Mesothelial cell of epicardium (in vitro differentiated cells): ENCODE data around the gene ABCC9. TPM values are rescaled to one million over a fixed set of nuclear protein-coding genes. Genes with fewer than 3 reads are reported as not detected.
"Not testable (repeated sequence)": the region's sequence is repeated elsewhere in the genome, so short reads cannot be mapped to it uniquely, and the experiment has no call there.

Experiments used
- DNase-seq, 2 experiments: peaks; one replicate each; pipeline ENCODE4 v3.0.0; 2021; ENCODE audit warnings: low spot score in 2 of 2; ENCODE audit not compliant: unreplicated experiment in 2 of 2
- H3K27ac Mint-ChIP-seq: 2 replicates; pipeline ENCODE4 v1.8.0; 2021; ENCODE audit warnings: mixed read lengths
- H3K27me3 Mint-ChIP-seq: 2 replicates; pipeline ENCODE4 v1.8.0; 2021; ENCODE audit warnings: low read depth, mixed read lengths
- H3K36me3 Mint-ChIP-seq: 2 replicates; pipeline ENCODE4 v1.8.0; 2021; ENCODE audit warnings: mixed read lengths
- H3K4me1 Mint-ChIP-seq: 2 replicates; pipeline ENCODE4 v1.8.0; 2021; ENCODE audit warnings: mixed read lengths
- H3K4me3 Mint-ChIP-seq: 2 replicates; pipeline ENCODE4 v1.8.0; 2021; ENCODE audit warnings: mild to moderate bottlenecking, moderate library complexity, mixed read lengths
- H3K9me3 Mint-ChIP-seq: 2 replicates; pipeline ENCODE4 v1.8.0; 2021; ENCODE audit warnings: mixed read lengths
- CTCF ChIP-seq: fragments of 200-600 bp; sonication (generic); IDR thresholded peaks from one replicate; pipeline ENCODE4 v1.5.0; 2021; ENCODE audit warnings: antibody characterized with exemption; ENCODE audit not compliant: unreplicated experiment
- total RNA-seq: library from RNA; stranded (reverse); gene quantifications from 3 replicates; pipeline ENCODE4 v1.2.1, GENCODE V29; 2021

ABCC9 gene
- total RNA-seq, 1 donor from 2014 or later: 1.4 TPM

- no peak for TF ChIP-seq CTCF
- H3K27ac Mint-ChIP-seq: no peak overlapping the region
- peaks cover 5% of the 10 kb centered on the region for H3K9me3 Mint-ChIP-seq
- no peak overlapping the region for H3K4me3 Mint-ChIP-seq
- H3K4me1 Mint-ChIP-seq: peaks cover 19% of the 10 kb centered on the region
- no peak for DNase-seq
- H3K27me3 Mint-ChIP-seq: no peaks in the 10 kb centered on the region
- no peaks in the 10 kb centered on the region for H3K36me3 Mint-ChIP-seq
Observed at GRCh38 chr12:21815306-21816062, 125.7 kb downstream of the ABCC9 start.

- no peak for TF ChIP-seq CTCF
Observed at GRCh38 chr12:21814814-21815213, 126.4 kb downstream of the ABCC9 start.

GRCh38 chr12:21814327-21814726 is 126.9 kb downstream of the ABCC9 start:
- peaks cover 8% of the 10 kb centered on the region for H3K9me3 Mint-ChIP-seq
- H3K27ac Mint-ChIP-seq: no peak overlapping the region
- H3K27me3 Mint-ChIP-seq: no peaks in the 10 kb centered on the region
- H3K4me3 Mint-ChIP-seq: no peak overlapping the region
- no peak for DNase-seq
- no peak for TF ChIP-seq CTCF
- no peaks in the 10 kb centered on the region for H3K36me3 Mint-ChIP-seq
- peaks cover 9% of the 10 kb centered on the region for H3K4me1 Mint-ChIP-seq

More at GRCh38 chr12:21814814-21815213, 126.4 kb downstream of the ABCC9 start:
- Mint-ChIP-seq H3K4me1 (peaks cover 14% of the 10 kb centered on the region), H3K4me3 (no peak overlapping the region), H3K36me3 (no peaks in the 10 kb centered on the region), H3K9me3 (peaks cover 8% of the 10 kb centered on the region), H3K27ac (no peak overlapping the region), H3K27me3 (no peaks in the 10 kb centered on the region)
- no peak for DNase-seq

GRCh38 chr12:21813751-21814150 is 127.5 kb downstream of the ABCC9 start:
- H3K27me3 Mint-ChIP-seq: no peaks in the 10 kb centered on the region
- H3K27ac Mint-ChIP-seq: no peak overlapping the region
- no peak for DNase-seq
- peaks cover 4% of the 10 kb centered on the region for H3K4me1 Mint-ChIP-seq
- no peak for TF ChIP-seq CTCF
- H3K36me3 Mint-ChIP-seq: no peaks in the 10 kb centered on the region
- H3K9me3 Mint-ChIP-seq: peaks cover 8% of the 10 kb centered on the region
- no peak overlapping the region for H3K4me3 Mint-ChIP-seq

- DNase-seq: no peak
- Mint-ChIP-seq H3K9me3 (peaks cover 8% of the 10 kb centered on the region), H3K27me3 (no peaks in the 10 kb centered on the region), H3K36me3 (no peaks in the 10 kb centered on the region), H3K4me3 (no peak overlapping the region), H3K27ac (no peak overlapping the region), H3K4me1 (no peaks in the 10 kb centered on the region)
- TF ChIP-seq CTCF: no peak
Observed at GRCh38 chr12:21813125-21813524, 128.1 kb downstream of the ABCC9 start.

GRCh38 chr12:21812340-21812739 is 128.9 kb downstream of the ABCC9 start:
- H3K9me3 Mint-ChIP-seq, H3K36me3 Mint-ChIP-seq, H3K27me3 Mint-ChIP-seq, H3K4me1 Mint-ChIP-seq, H3K4me3 Mint-ChIP-seq, H3K27ac Mint-ChIP-seq, DNase-seq: not testable (repeated sequence)
